ENCODE results near the gene HCAR2. TPM values are rescaled to one million over a fixed set of nuclear protein-coding genes. Genes with fewer than 3 reads are reported as not detected.
"Not testable (repeated sequence)": the region's sequence is repeated elsewhere in the genome, so short reads cannot be mapped to it uniquely, and the experiment has no call there.

The HCAR2 gene
- polyA plus RNA-seq, 4 donors: 0.27 to 0.59 (median 0.49) TPM

GRCh38 chr12:122721057-122721545 lies 17.9 kb upstream of the HCAR2 start:
- no peak for DNase-seq (ENCODE audit: low read depth in 4 of 4, low spot score in 2 of 4)

DNA sequence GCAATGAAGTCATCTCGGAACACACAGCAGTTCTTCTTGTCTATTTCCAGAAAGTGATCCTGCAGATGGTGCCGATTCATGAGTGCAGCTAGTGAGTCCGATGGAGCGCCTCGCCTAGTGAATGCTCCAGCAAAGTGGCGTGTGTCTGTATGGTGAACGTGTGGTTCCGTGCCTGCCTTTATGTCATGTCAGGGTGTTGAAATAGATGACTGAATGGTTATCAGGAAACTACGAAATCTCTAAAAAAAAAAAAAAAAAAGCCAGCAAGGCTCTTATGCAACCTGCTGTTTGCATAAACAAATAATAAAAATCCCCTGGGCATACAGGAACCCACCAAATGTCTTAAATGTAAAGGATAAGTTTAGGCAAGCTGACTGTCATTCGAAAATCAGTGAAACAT lies 13.5 kb upstream of the HCAR2 start, which contains the start of gene HCAR3:
Gene HCAR3, minus strand, starts transcription at position 154 of the 400 bp plus-strand sequence. Its CDS starts 74 bp downstream, at position 80.
- DNase-seq (ENCODE audit: low read depth in 4 of 4, low spot score in 2 of 4): not testable (repeated sequence)

- DNase-seq (ENCODE audit: low read depth in 4 of 4, low spot score in 2 of 4): not testable (repeated sequence)
Measured at GRCh38 chr12:122715211-122715610, 12.1 kb upstream of the HCAR2 start.

GRCh38 chr12:122713491-122714188 lies 10.5 kb upstream of the HCAR2 start:
- not testable (repeated sequence) for DNase-seq (ENCODE audit: low read depth in 4 of 4, low spot score in 2 of 4)

GRCh38 chr12:122711266-122711665 lies 8.1 kb upstream of the HCAR2 start:
- not testable (repeated sequence) for DNase-seq (ENCODE audit: low read depth in 4 of 4, low spot score in 2 of 4)

DNA sequence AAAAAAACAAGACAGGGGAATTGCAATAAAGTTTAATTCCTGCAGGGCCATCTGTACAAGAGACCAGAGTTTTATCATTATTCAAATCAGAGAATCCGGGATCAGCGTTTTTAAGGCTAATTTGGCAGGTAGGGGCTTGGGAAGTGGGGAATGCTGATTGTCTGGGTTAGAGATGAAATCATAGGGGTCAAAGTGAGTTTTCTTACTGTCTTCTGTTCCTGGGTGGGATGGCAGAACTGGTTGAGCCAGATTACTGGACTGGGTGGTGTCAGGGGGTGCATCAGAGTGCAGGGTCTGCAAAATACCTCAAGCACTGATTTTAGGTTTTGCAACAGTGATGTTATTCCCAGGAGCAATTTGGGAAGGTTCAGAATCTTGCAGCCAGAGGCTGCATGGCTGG lies 7.2 kb upstream of the HCAR2 start:
- DNase-seq (ENCODE audit: low read depth in 4 of 4, low spot score in 2 of 4): not testable (repeated sequence)

DNA sequence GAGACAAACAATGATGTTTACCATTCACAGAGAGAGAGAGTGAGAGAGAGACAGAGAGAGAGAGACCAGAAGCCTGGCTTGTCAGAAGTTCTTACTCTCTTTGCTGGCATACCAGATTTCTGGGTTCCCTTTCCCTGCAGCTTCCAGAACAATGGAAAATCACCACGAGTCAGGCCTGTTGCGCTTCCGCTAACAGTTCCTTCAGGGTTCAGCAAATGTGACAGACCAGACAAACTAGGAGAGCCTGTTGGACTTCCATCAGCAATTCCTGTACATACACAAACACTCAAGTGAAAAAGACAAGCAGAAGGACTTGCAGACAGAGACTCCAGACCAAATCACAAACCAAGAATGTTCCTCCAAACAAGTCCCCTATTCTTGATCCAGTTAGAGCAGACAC lies 6.1 kb upstream of the HCAR2 start:
- DNase-seq (ENCODE audit: low read depth in 4 of 4, low spot score in 2 of 4): not testable (repeated sequence)

- not testable (repeated sequence) for DNase-seq (ENCODE audit: low read depth in 4 of 4, low spot score in 2 of 4)
Measured at GRCh38 chr12:122703841-122704240, 684 bp upstream of the HCAR2 start.

DNA sequence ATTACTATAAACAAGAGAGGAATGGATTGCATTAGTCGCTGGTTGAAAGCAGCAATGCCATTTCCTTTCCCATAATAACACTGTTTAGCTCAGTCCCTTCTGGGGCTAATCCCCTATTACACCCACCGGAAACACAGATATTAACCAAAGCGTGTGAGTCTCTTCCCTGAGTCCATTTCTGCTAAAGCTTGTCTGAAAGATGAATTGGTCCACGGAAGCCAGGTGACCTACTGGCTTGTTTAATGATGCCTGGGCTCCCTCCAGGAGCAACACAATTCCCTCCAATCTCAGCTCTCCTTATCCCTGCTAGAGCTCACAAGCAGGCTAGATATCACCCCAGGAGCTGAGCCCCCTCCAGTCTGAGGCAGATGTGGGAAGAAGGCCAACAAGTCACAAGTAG lies 1.7 kb downstream of the HCAR2 start:
- DNase-seq (ENCODE audit: low read depth in 4 of 4, low spot score in 2 of 4): not testable (repeated sequence)

GRCh38 chr12:122700038-122700710 lies 3.0 kb downstream of the HCAR2 start:
- DNase-seq (ENCODE audit: low read depth in 4 of 4, low spot score in 2 of 4): not testable (repeated sequence)

DNA sequence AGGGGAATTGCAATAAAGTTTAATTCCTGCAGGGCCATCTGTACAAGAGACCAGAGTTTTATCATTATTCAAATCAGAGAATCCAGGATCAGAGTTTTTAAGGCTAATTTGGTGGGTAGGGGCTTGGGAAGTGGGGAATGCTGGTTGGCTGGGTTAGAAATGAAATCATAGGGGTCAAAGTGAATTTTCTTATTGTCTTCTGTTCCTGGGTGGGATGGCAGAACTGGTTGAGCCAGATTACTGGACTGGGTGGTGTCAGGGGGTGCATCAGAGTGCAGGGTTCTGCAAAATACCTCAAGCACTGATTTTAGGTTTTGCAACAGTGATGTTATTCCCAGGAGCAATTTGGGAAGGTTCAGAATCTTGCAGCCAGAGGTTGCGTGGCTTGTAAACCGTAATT lies 6.2 kb downstream of the HCAR2 start:
- not testable (repeated sequence) for DNase-seq (ENCODE audit: low read depth in 4 of 4, low spot score in 2 of 4)

- no peak for DNase-seq (ENCODE audit: low read depth in 4 of 4, low spot score in 2 of 4)
Measured at GRCh38 chr12:122691566-122691965, 11.6 kb downstream of the HCAR2 start.

DNA sequence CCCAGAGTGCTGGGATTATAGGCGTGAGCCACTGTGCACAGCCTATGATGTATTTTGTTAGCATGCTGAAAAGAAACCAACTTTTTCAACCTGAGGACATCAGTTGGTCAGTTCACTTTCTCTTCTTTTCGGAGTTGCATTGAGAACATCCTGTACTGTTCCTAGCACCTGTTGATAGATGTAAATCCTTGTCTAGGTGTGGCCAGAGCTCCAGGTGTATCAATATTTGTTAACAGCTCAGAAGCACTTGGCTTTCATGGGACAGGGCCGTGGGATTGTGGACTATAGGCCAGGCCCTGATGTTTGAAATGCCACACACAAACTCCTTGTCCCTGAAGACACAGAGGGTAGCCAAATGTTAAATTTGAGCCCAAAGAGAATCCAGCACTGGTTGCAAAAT lies 14.9 kb downstream of the HCAR2 start:
- no peak for DNase-seq (ENCODE audit: low read depth in 4 of 4, low spot score in 2 of 4)

DNA sequence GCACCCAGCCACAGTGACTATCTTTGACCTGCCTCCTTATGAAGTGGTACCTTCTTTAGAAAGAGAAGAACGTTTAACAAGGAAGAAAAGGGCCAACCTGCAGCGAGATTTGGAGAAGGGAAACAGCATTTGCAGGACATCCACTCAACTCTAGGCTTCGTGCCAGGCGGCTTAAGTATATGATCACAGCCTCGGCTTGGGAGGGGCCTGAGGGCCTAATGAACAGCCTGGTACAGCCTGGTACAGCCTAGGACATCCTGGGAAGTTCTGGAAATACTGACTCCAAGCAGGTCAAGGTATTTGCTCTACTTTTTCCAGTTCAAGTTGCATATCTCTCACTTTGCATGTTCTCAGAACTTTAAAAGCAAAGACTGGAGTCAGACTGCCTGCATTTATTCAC lies 16.1 kb downstream of the HCAR2 start:
- DNase-seq (ENCODE audit: low read depth in 4 of 4, low spot score in 2 of 4): no peak

DNA sequence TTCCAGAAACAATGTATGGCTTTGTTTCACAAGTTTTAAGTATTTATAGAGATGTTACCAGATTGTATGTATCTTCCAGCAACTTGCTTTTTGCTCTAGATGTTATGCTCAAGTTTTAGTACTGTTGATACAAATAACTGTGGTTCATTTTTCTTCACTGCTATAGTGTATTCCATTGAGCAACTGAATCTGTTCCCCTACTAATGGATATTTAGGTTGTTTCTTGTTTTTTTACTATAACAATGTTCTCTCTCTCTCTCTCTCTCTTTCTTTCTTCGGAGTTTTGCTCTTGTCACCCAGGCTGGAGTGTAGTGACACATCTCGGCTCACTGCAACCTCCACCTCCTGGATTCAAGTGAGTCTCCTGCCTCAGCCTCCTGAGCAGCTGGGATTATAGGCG lies 16.6 kb downstream of the HCAR2 start:
- no peak for DNase-seq (ENCODE audit: low read depth in 4 of 4, low spot score in 2 of 4)

- DNase-seq (ENCODE audit: low read depth in 4 of 4, low spot score in 2 of 4): no peak
Measured at GRCh38 chr12:122684297-122684813, 18.8 kb downstream of the HCAR2 start.

DNA sequence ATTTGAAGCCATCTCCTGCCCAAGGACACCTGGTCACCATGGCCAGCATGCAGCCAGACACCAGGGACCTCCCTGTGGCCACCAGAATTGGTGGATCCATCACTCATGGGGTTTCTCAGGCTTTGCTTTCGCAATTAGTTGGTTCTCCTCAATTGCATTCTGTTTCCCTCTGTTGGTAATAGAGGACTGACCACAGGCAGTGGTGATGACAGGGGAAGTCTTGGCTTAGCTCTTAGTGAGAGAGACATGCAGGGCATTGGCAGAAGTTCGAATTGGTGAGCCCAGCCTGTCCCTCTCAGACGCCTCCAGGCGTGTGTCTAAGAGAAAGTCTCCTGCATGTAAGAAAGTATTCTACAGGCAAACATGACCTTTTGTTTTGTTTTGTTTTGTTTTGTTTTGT lies 21.3 kb downstream of the HCAR2 start:
- no peak for DNase-seq (ENCODE audit: low read depth in 4 of 4, low spot score in 2 of 4)

GRCh38 chr12:122680989-122681388 lies 22.2 kb downstream of the HCAR2 start:
- DNase-seq (ENCODE audit: low read depth in 4 of 4, low spot score in 2 of 4): not testable (repeated sequence)

- DNase-seq (ENCODE audit: low read depth in 4 of 4, low spot score in 2 of 4): not testable (repeated sequence)
Measured at GRCh38 chr12:122676781-122677180, 26.4 kb downstream of the HCAR2 start.

DNA sequence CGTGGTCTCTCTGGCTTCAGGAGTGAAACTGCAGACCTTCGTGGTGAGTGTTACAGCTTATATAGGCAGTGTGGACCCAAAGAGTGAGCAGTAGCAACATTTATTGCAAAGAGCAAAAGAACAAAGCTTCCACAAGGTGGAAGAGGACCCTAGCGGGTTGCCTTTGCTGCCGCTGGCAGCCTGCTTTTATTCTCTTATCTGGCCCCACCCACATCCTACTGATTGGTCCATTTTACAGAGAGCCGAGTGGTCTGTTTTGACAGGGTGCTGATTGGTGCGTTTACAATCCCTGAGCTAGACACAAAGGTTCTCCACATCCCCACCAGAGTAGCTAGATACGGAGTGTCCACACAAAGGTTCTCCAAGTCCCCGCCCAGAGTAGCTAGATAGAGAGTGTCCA lies 27.1 kb downstream of the HCAR2 start:
- not testable (repeated sequence) for DNase-seq (ENCODE audit: low read depth in 4 of 4, low spot score in 2 of 4)

- DNase-seq (ENCODE audit: low read depth in 4 of 4, low spot score in 2 of 4): no peak
Measured at GRCh38 chr12:122672515-122672914, 30.6 kb downstream of the HCAR2 start.

All from left renal cortex interstitium (tissue), 4 donors.